ENCODE results near the gene DNAJC4.

DNAJC4 gene

GRCh38 chr11:64230171-64230984, at the start of gene DNAJC4:
DNAJC4 (plus strand) TSS chr11:64230548; CDS start chr11:64230855, 307 bp downstream.
- peak in 1 of 2 donors; percentile 71 for DNase-seq (ENCODE audit: low read depth in 2 of 2)

- DNase-seq (ENCODE audit: low read depth in 2 of 2): no peak
Measured at GRCh38 chr11:64180891-64181290, 49.5 kb upstream of the DNAJC4 start.

- DNase-seq (ENCODE audit: low read depth in 2 of 2): no peak
Measured at GRCh38 chr11:64181506-64182411, 48.6 kb upstream of the DNAJC4 start.

GRCh38 chr11:64183890-64184289, 46.5 kb upstream of the DNAJC4 start:
- DNase-seq (ENCODE audit: low read depth in 2 of 2): no peak

GRCh38 chr11:64185175-64185692, 45.1 kb upstream of the DNAJC4 start:
- no peak for DNase-seq (ENCODE audit: low read depth in 2 of 2)

- peak; percentile 95 to 97 for DNase-seq (ENCODE audit: low read depth in 2 of 2)
Measured at GRCh38 chr11:64185693-64186491, 44.5 kb upstream of the DNAJC4 start, which contains the start of gene STIP1. STIP1 (plus strand) TSS chr11:64186171; CDS start chr11:64186262, 91 bp downstream.

GRCh38 chr11:64186492-64187165, 43.7 kb upstream of the DNAJC4 start:
- no peak for DNase-seq (ENCODE audit: low read depth in 2 of 2)

- DNase-seq (ENCODE audit: low read depth in 2 of 2): no peak
Measured at GRCh38 chr11:64192434-64192833, 37.9 kb upstream of the DNAJC4 start.

GRCh38 chr11:64196626-64197025, 33.7 kb upstream of the DNAJC4 start:
- no peak for DNase-seq (ENCODE audit: low read depth in 2 of 2)

- no peak for DNase-seq (ENCODE audit: low read depth in 2 of 2)
Measured at GRCh38 chr11:64198511-64198910, 31.8 kb upstream of the DNAJC4 start.

GRCh38 chr11:64201543-64201942, 28.8 kb upstream of the DNAJC4 start:
- no peak for DNase-seq (ENCODE audit: low read depth in 2 of 2)

GRCh38 chr11:64202992-64203391, 27.4 kb upstream of the DNAJC4 start:
- no peak for DNase-seq (ENCODE audit: low read depth in 2 of 2)

GRCh38 chr11:64203421-64204079, 26.8 kb upstream of the DNAJC4 start:
- no peak for DNase-seq (ENCODE audit: low read depth in 2 of 2)

GRCh38 chr11:64204080-64204440, 26.3 kb upstream of the DNAJC4 start:
- no peak for DNase-seq (ENCODE audit: low read depth in 2 of 2)

- DNase-seq (ENCODE audit: low read depth in 2 of 2): peak; percentile 63 to 73
Measured at GRCh38 chr11:64204464-64204989, 25.8 kb upstream of the DNAJC4 start.

- DNase-seq (ENCODE audit: low read depth in 2 of 2): no peak
Measured at GRCh38 chr11:64206457-64207255, 23.7 kb upstream of the DNAJC4 start, which contains the start of gene FERMT3. FERMT3 (plus strand) TSS chr11:64206721; CDS start chr11:64207365, 644 bp downstream.

- DNase-seq (ENCODE audit: low read depth in 2 of 2): peak; percentile 54 to 60
Measured at GRCh38 chr11:64207256-64208085, 22.9 kb upstream of the DNAJC4 start.

GRCh38 chr11:64208086-64208795, 22.1 kb upstream of the DNAJC4 start:
- no peak for DNase-seq (ENCODE audit: low read depth in 2 of 2)

All from stimulated activated CD8-positive, alpha-beta memory T cell treated with anti-CD3 and anti-CD28 coated beads, Interleukin-7, amount 100 ng/mL, for 1 hour (primary cell).